Psoas muscle (tissue), 8 donors: ENCODE measurements around the gene CIAO2B. TPM values are rescaled to one million over a fixed set of nuclear protein-coding genes. Genes with fewer than 3 reads are reported as not detected.

Experiments
- ATAC-seq, 4 donors: fragments of 200-7000 bp; cut with Tn5 transposase; one replicate each; pipeline ENCODE4 v1.9.1; 2020; ENCODE audit warnings: moderate library complexity in 3 of 4, mild to moderate bottlenecking in 2 of 4
- DNase-seq, 2 donors: peaks; one replicate each; pipeline ENCODE4 v3.0.0-alpha.2; 2020
- H3K27ac ChIP-seq: fragments of 200-600 bp; one replicate; pipeline ENCODE4 v1.8.0; 2022
- H3K27me3 ChIP-seq, 3 donors: fragments of 200-600 bp in 1 of 3; one replicate each; pipeline versions ENCODE4 v1.6.1 to v1.8.0; 2013 to 2022; ENCODE audit warnings: low read length in 2 of 3, mild to moderate bottlenecking in 2 of 3, moderate library complexity in 1 of 3; ENCODE audit not compliant: insufficient read depth in 3 of 3
- H3K36me3 ChIP-seq, 2 donors: fragments of 200-600 bp in 1 of 2; one replicate each; pipeline versions ENCODE4 v1.6.1 to v1.8.0; 2013 to 2022; ENCODE audit warnings: low read depth in 1 of 2, mild to moderate bottlenecking in 1 of 2, moderate library complexity in 1 of 2; ENCODE audit not compliant: insufficient read depth in 1 of 2
- H3K4me1 ChIP-seq: fragments of 200-600 bp; one replicate; pipeline ENCODE4 v1.8.0; 2022
- H3K4me3 ChIP-seq: fragments of 200-600 bp; one replicate; pipeline ENCODE4 v1.8.0; 2022; ENCODE audit warnings: mild to moderate bottlenecking
- H3K9me3 ChIP-seq: fragments of 200-600 bp; one replicate; pipeline ENCODE4 v1.8.0; 2022
- CTCF ChIP-seq: fragments of 200-600 bp; IDR thresholded peaks from one replicate; pipeline ENCODE4 v1.8.0; 2022; ENCODE audit warnings: antibody characterized with exemption
- WGBS, 3 donors: extraction: QIAGEN DNeasy Blood & Tissue Kit; methylation state at CpG; one replicate each; pipeline versions ENCODE4 v1.1.6 to v1.1.7; 2013; 5-methylcytosine and 5-hydroxymethylcytosine counted together
- intact Hi-C, 2 donors: fragments of 100-400 bp; cut with DNase I; formaldehyde crosslinking; loops; one replicate each; pipeline versions ENCODE4 v1.11.0 to v1.14.2; 2022
- polyA plus RNA-seq, 3 donors: library from polyadenylated mRNA; stranded (reverse); fragments of 200-250 nt; gene quantifications; one replicate each; pipeline ENCODE4 v1.2.3, GENCODE V29; 2013
- total RNA-seq, 4 donors: library from RNA; stranded (reverse); fragmentation: NEBNext Ultra II Directional in 2 of 4; extraction: Animal tissue kit (Norgen Biotek cat#: 25700) in 2 of 4; gene quantifications; one replicate each; pipeline versions ENCODE4 v1.2.1 to v1.2.4, GENCODE V29; 2021 to 2023
- donor health status: healthy with polysubstance abuse.
- donor health status: DM: no; HTN: no; CAD: no; lungs with moderate emphysema.
- donor health status: Bipolar disorder and iron deficiency.
- donor health status: healthy.
- donor health status: DM: yes; HTN: yes; CAD: no.
- donor health status: DM: no; HTN: no; CAD: no.
- donor health status: DM: no; HTN: no; CAD: no.
- donor health status: DM: yes; HTN: yes; CAD: no.

The CIAO2B gene
- total and polyA plus RNA-seq, 7 donors: 145 to 818 (median 346) TPM

GRCh38 chr16:66913711-66914110 lies 20.5 kb downstream of the CIAO2B start:
- Histone ChIP-seq H3K4me1 (no peaks in the 10 kb centered on the region), H3K9me3 (no peaks in the 10 kb centered on the region), H3K27me3 (peaks cover 0 to 2% (median 0%) of the 10 kb centered on the region in 3 donors), H3K27ac (no peak overlapping the region), H3K36me3 (no peaks in the 10 kb centered on the region), H3K4me3 (no peak overlapping the region)
- intact Hi-C loops: no loop called here
- 36 to 59% (median 57%) methylated on average over 4 of the region's 4 CpGs for WGBS, 3 donors
- peak in 3 of 4 donors; percentile 58 to 62 (median 61) for ATAC-seq
- no peak for TF ChIP-seq CTCF
- no peak for DNase-seq

GRCh38 chr16:66913081-66913480 lies 21.1 kb downstream of the CIAO2B start:
- TF ChIP-seq CTCF: no peak

GRCh38 chr16:66911801-66912200 lies 22.4 kb downstream of the CIAO2B start:
- intact Hi-C loops: no loop called here
- ATAC-seq: no peak
- TF ChIP-seq CTCF: no peak
- WGBS, 3 donors: 93 to 95% (median 94%) methylated on average over 8 of the region's 8 CpGs
- H3K4me1 ChIP-seq: no peaks in the 10 kb centered on the region
- H3K9me3 ChIP-seq: no peaks in the 10 kb centered on the region
- peaks cover 0 to 2% (median 0%) of the 10 kb centered on the region in 3 donors for H3K27me3 ChIP-seq
- H3K36me3 ChIP-seq: no peaks in the 10 kb centered on the region
- DNase-seq: peak in 1 of 2 donors; percentile 20
- H3K27ac ChIP-seq: no peak overlapping the region
- H3K4me3 ChIP-seq: no peak overlapping the region

More at GRCh38 chr16:66913081-66913480, 21.1 kb downstream of the CIAO2B start:
- intact Hi-C loops: no loop called here
- Histone ChIP-seq H3K4me3 (no peak overlapping the region), H3K27ac (no peak overlapping the region), H3K27me3 (peaks cover 0 to 2% (median 0%) of the 10 kb centered on the region in 3 donors), H3K4me1 (no peaks in the 10 kb centered on the region), H3K9me3 (no peaks in the 10 kb centered on the region), H3K36me3 (no peaks in the 10 kb centered on the region)
- 49 to 51% (median 51%) methylated on average over 9 to 10 of the region's 10 CpGs for WGBS, 3 donors
- peak in 1 of 2 donors; percentile 23 for DNase-seq
- ATAC-seq: no peak

GRCh38 chr16:66911112-66911511 lies 23.1 kb downstream of the CIAO2B start:
- ATAC-seq: no peak
- DNase-seq: peak in 1 of 2 donors; percentile 39
- intact Hi-C loops: no loop called here
- WGBS, 3 donors: 83 to 92% (median 92%) methylated on average over 5 of the region's 5 CpGs
- H3K9me3 ChIP-seq: no peaks in the 10 kb centered on the region
- H3K4me3 ChIP-seq: no peak overlapping the region
- H3K27me3 ChIP-seq: peaks cover 0 to 2% (median 0%) of the 10 kb centered on the region in 3 donors
- no peaks in the 10 kb centered on the region for H3K4me1 ChIP-seq
- H3K27ac ChIP-seq: no peak overlapping the region
- H3K36me3 ChIP-seq: no peaks in the 10 kb centered on the region
- no peak for TF ChIP-seq CTCF
